MM.1S (cell line): Measurements from ENCODE around the gene EBF3.

ENCODE experiments used
- DNase-seq: peaks from one replicate; pipeline ENCODE4 v3.0.0-alpha.2; 2015
- H2AFZ ChIP-seq: fragments of 300-600 bp; sonication (generic); 2 replicates; pipeline ENCODE4 v1.6.0; 2016; ENCODE audit warnings: antibody characterized with exemption, low read length
- H3F3A ChIP-seq: fragments of 300-600 bp; sonication (generic); 2 replicates; pipeline ENCODE4 v1.6.1; 2016; ENCODE audit warnings: mild to moderate bottlenecking, antibody characterized with exemption, low read length, moderate library complexity, mixed read lengths; ENCODE audit not compliant: insufficient read depth
- H3K27ac ChIP-seq: fragments of 300-600 bp; sonication (generic); 2 replicates; pipeline ENCODE4 v1.5.1; 2016; ENCODE audit warnings: mild to moderate bottlenecking, low read length
- H3K27me3 ChIP-seq: fragments of 300-600 bp; sonication (generic); replicated peaks from 2 replicates; pipeline ENCODE4 v1.6.0; 2016; ENCODE audit warnings: low read length; ENCODE audit not compliant: insufficient read depth
- H3K36me3 ChIP-seq: fragments of 300-600 bp; sonication (generic); replicated peaks from 2 replicates; pipeline ENCODE4 v1.6.1; 2016; ENCODE audit warnings: mild to moderate bottlenecking, low read length, mixed read lengths; ENCODE audit not compliant: insufficient read depth
- H3K4me1 ChIP-seq: fragments of 300-600 bp; sonication (generic); 2 replicates; pipeline ENCODE4 v1.6.1; 2016; ENCODE audit warnings: low read length, mixed read lengths
- H3K4me2 ChIP-seq: fragments of 300-600 bp; sonication (generic); 2 replicates; pipeline ENCODE4 v1.6.0; 2016; ENCODE audit warnings: low read depth, low read length
- H3K4me3 ChIP-seq: fragments of 300-600 bp; sonication (generic); 2 replicates; pipeline ENCODE4 v1.5.1; 2016; ENCODE audit warnings: low read length, mixed read lengths
- H3K79me2 ChIP-seq: fragments of 300-600 bp; sonication (generic); 2 replicates; pipeline ENCODE4 v1.6.1; 2016; ENCODE audit warnings: mixed run types, low read length, mixed read lengths
- H3K9ac ChIP-seq: fragments of 300-600 bp; sonication (generic); 2 replicates; pipeline ENCODE4 v1.6.1; 2016; ENCODE audit warnings: low read length, mixed read lengths
- H3K9me2 ChIP-seq: fragments of 300-600 bp; sonication (generic); replicated peaks from 2 replicates; pipeline ENCODE4 v1.6.1; 2016; ENCODE audit warnings: mild to moderate bottlenecking, low read length, mixed read lengths; ENCODE audit not compliant: insufficient read depth
- H3K9me3 ChIP-seq: fragments of 300-600 bp; sonication (generic); replicated peaks from 2 replicates; pipeline ENCODE4 v1.6.1; 2016; ENCODE audit warnings: mild to moderate bottlenecking, low read length, mixed read lengths; ENCODE audit not compliant: insufficient read depth
- H4K20me1 ChIP-seq: fragments of 300-600 bp; sonication (generic); 2 replicates; pipeline ENCODE4 v1.6.1; 2016; ENCODE audit warnings: mild to moderate bottlenecking, low read length, moderate library complexity, mixed read lengths; ENCODE audit not compliant: insufficient read depth
- EZH2 ChIP-seq: fragments of 300-600 bp; sonication (generic); optimal IDR thresholded peaks from 2 replicates; pipeline ENCODE3; 2017; ENCODE audit warnings: low read depth, mild to moderate bottlenecking, antibody characterized with exemption, low read length, mixed read lengths
- EZH2phosphoT487 ChIP-seq: fragments of 300-600 bp; sonication (generic); IDR thresholded peaks from 2 replicates; pipeline ENCODE4 v1.6.1; 2018; ENCODE audit warnings: antibody characterized with exemption, low read length
- TF ChIP-seq, protein P1 (sequence below): fragments of 300-600 bp; sonication (generic); IDR thresholded peaks from 2 replicates; pipeline ENCODE4 v1.5.1; 2016; ENCODE audit warnings: antibody characterized with exemption, low read length, mixed read lengths

Gene EBF3

DNA sequence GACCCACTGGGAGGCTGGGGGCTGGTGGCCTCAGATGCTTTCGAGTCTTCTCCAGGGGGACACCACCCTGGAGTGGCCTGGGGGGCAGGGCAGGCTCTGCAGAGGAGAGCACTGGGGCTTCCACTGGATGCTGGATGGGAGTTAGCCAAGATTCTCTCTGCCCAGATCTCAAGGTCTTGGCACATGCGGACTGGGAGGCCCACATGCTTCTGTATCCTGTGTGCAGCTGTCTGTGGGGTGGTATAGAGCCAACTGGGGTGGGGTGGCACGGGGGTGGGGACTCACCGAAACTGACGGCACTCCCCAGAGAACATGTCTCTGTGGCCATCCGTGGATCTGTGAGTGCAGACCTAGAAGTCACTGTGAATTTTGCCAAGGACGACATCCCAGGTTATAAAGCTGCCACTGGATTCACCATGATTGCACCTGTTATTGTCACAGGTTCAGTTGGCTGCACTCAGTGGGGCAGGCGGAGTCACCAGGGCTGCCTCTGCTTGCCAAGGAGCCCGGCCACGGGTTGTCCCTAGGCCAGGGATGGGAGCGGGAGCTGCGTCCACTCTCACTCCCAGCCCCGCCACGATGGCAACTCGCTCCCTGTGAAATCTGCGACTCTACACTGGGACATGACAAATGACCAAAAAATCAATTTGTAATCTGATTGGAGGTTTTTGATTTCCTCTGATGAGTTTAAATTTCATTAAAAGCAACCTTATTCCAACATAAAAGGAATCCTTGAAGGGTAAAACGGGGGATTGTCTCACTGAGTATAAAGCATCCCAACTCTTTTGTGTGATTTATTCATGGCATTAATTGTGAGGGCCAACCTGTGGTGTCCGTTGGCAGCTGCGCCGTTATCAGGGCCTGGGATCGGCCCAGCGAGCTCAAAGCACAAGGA, 131.3 kb downstream of the EBF3 start:
- H3K4me3 ChIP-seq, result no peak overlapping the region
- no peak overlapping the region for H3K9ac ChIP-seq
- DNase-seq, result no peak
- no peaks in the 10 kb centered on the region for H4K20me1 ChIP-seq
- TF ChIP-seq EZH2phosphoT487 (no peak), EZH2 (no peak)
- TF ChIP-seq, protein P1, sequence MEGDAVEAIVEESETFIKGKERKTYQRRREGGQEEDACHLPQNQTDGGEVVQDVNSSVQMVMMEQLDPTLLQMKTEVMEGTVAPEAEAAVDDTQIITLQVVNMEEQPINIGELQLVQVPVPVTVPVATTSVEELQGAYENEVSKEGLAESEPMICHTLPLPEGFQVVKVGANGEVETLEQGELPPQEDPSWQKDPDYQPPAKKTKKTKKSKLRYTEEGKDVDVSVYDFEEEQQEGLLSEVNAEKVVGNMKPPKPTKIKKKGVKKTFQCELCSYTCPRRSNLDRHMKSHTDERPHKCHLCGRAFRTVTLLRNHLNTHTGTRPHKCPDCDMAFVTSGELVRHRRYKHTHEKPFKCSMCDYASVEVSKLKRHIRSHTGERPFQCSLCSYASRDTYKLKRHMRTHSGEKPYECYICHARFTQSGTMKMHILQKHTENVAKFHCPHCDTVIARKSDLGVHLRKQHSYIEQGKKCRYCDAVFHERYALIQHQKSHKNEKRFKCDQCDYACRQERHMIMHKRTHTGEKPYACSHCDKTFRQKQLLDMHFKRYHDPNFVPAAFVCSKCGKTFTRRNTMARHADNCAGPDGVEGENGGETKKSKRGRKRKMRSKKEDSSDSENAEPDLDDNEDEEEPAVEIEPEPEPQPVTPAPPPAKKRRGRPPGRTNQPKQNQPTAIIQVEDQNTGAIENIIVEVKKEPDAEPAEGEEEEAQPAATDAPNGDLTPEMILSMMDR, result no peak
- H3K4me1 ChIP-seq, result no peaks in the 10 kb centered on the region
- H2AFZ ChIP-seq, result no peak overlapping the region
- H3F3A ChIP-seq, result no peaks in the 10 kb centered on the region
- no peaks in the 10 kb centered on the region for H3K36me3 ChIP-seq
- no peaks in the 10 kb centered on the region for H3K9me3 ChIP-seq
- no peaks in the 10 kb centered on the region for H3K9me2 ChIP-seq
- no peaks in the 10 kb centered on the region for H3K79me2 ChIP-seq
- no peak overlapping the region for H3K27ac ChIP-seq
- no peak overlapping the region for H3K4me2 ChIP-seq
- no peaks in the 10 kb centered on the region for H3K27me3 ChIP-seq

DNA sequence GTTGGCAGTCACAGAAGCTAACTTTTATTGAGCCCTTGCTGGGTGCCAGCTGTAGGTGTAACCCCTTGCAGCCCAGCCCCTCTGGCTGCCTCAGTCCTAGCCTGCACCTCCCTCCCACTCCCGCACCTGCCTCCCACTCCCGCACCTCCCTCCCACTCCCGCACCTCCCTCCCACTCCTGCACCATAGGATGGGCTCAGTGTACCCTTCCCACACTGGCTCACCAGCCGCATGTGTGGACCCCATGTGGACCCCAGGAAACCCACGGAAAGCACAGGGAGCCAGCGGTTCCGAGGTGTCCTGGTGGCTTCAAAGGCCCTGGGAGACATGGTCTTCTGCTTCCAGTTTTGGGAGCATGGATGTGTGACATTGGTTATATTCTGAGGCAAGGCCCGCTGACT, 132.9 kb downstream of the EBF3 start:
- H3F3A ChIP-seq, result no peaks in the 10 kb centered on the region
- H3K4me3 ChIP-seq, result no peak overlapping the region
- no peaks in the 10 kb centered on the region for H4K20me1 ChIP-seq

DNA sequence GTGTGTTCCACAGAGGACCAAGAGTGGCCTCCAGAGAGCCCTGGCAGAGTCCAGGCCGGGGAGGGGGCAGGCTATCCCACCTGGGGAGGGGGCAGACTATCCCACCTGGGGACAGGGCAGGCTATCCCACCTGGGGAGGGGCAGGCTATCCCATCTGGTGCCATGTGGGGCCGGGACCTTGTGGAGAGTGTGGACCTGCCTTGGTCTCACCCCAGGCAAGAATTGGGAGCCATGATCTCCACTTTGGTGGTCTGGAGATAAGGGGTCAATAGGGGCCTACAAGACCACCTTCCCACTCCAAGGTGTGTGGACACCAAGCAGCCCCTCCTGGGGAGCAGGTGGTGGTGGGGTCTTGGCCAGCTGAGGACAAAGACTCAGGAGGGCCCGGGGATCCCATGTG, 138.2 kb downstream of the EBF3 start:
- H4K20me1 ChIP-seq, result no peaks in the 10 kb centered on the region
- no peak overlapping the region for H3K9ac ChIP-seq
- no peaks in the 10 kb centered on the region for H3K36me3 ChIP-seq
- H3K9me3 ChIP-seq, result no peaks in the 10 kb centered on the region
- H3K4me3 ChIP-seq, result no peak overlapping the region
- TF ChIP-seq EZH2phosphoT487 (no peak), EZH2 (no peak)
- TF ChIP-seq, protein P1, result no peak
- H3K27ac ChIP-seq, result no peak overlapping the region
- no peaks in the 10 kb centered on the region for H3F3A ChIP-seq
- no peaks in the 10 kb centered on the region for H3K9me2 ChIP-seq
- no peaks in the 10 kb centered on the region for H3K79me2 ChIP-seq
- no peaks in the 10 kb centered on the region for H3K4me1 ChIP-seq
- no peak overlapping the region for H3K4me2 ChIP-seq
- no peak overlapping the region for H2AFZ ChIP-seq
- no peak for DNase-seq
- H3K27me3 ChIP-seq, result no peaks in the 10 kb centered on the region

More for the DNA sequence above, 132.9 kb downstream of the EBF3 start:
- TF ChIP-seq, protein P1, result no peak
- TF ChIP-seq EZH2, result no peak
- TF ChIP-seq EZH2phosphoT487, result no peak
- H3K4me2 ChIP-seq, result no peak overlapping the region
- DNase-seq, result no peak
- no peaks in the 10 kb centered on the region for H3K36me3 ChIP-seq
- no peak overlapping the region for H3K9ac ChIP-seq
- H3K4me1 ChIP-seq, result no peaks in the 10 kb centered on the region
- no peak overlapping the region for H3K27ac ChIP-seq
- no peaks in the 10 kb centered on the region for H3K9me3 ChIP-seq
- no peaks in the 10 kb centered on the region for H3K27me3 ChIP-seq
- no peaks in the 10 kb centered on the region for H3K9me2 ChIP-seq
- no peaks in the 10 kb centered on the region for H3K79me2 ChIP-seq
- H2AFZ ChIP-seq, result no peak overlapping the region
